ENCODE measurements around the gene LRRK1. TPM values are rescaled to one million over a fixed set of nuclear protein-coding genes. Genes with fewer than 3 reads are reported as not detected.

LRRK1 gene
- total RNA-seq, 1 donor from 2014 or later: 6.6 TPM

GRCh38 chr15:101104141-101104540 lies 185.0 kb downstream of the LRRK1 start:
- no peak overlapping the region for H3K4me3 ChIP-seq (ENCODE audit: low read depth, low read length)
- no peak for TF ChIP-seq CTCF (IDR thresholded peaks at IDR 0.05; ENCODE audit: insufficient read depth, low read length, poor library complexity, severe bottlenecking)
- no peak for DNase-seq (ENCODE audit: low read depth)
- H3K36me3 ChIP-seq (ENCODE audit: control insufficient read depth, insufficient read depth, low read length): no peaks in the 10 kb centered on the region
- H3K27me3 ChIP-seq (ENCODE audit: control insufficient read depth, insufficient read depth, low read length): no peaks in the 10 kb centered on the region

GRCh38 chr15:101105059-101105891 lies 186.1 kb downstream of the LRRK1 start:
- Histone ChIP-seq H3K36me3 (ENCODE audit: control insufficient read depth, insufficient read depth, low read length) (no peaks in the 10 kb centered on the region), H3K27me3 (ENCODE audit: control insufficient read depth, insufficient read depth, low read length) (no peaks in the 10 kb centered on the region), H3K4me3 (ENCODE audit: low read depth, low read length) (no peak overlapping the region)
- no peak for DNase-seq (ENCODE audit: low read depth)
- no peak for TF ChIP-seq CTCF (IDR thresholded peaks at IDR 0.05; ENCODE audit: insufficient read depth, low read length, poor library complexity, severe bottlenecking)

GRCh38 chr15:101107101-101107500 lies 187.9 kb downstream of the LRRK1 start:
- no peak for TF ChIP-seq CTCF (IDR thresholded peaks at IDR 0.05; ENCODE audit: insufficient read depth, low read length, poor library complexity, severe bottlenecking)
- Histone ChIP-seq H3K36me3 (ENCODE audit: control insufficient read depth, insufficient read depth, low read length) (no peaks in the 10 kb centered on the region), H3K27me3 (ENCODE audit: control insufficient read depth, insufficient read depth, low read length) (no peaks in the 10 kb centered on the region), H3K4me3 (ENCODE audit: low read depth, low read length) (no peak overlapping the region)
- no peak for DNase-seq (ENCODE audit: low read depth)

GRCh38 chr15:101107625-101108460 lies 188.7 kb downstream of the LRRK1 start:
- TF ChIP-seq CTCF (IDR thresholded peaks at IDR 0.05; ENCODE audit: insufficient read depth, low read length, poor library complexity, severe bottlenecking): no peak
- DNase-seq (ENCODE audit: low read depth): no peak
- no peaks in the 10 kb centered on the region for H3K36me3 ChIP-seq (ENCODE audit: control insufficient read depth, insufficient read depth, low read length)
- H3K27me3 ChIP-seq (ENCODE audit: control insufficient read depth, insufficient read depth, low read length): no peaks in the 10 kb centered on the region
- no peak overlapping the region for H3K4me3 ChIP-seq (ENCODE audit: low read depth, low read length)

- H3K4me3 ChIP-seq (ENCODE audit: low read depth, low read length): no peak overlapping the region
- no peaks in the 10 kb centered on the region for H3K27me3 ChIP-seq (ENCODE audit: control insufficient read depth, insufficient read depth, low read length)
- no peak for TF ChIP-seq CTCF (IDR thresholded peaks at IDR 0.05; ENCODE audit: insufficient read depth, low read length, poor library complexity, severe bottlenecking)
- DNase-seq (ENCODE audit: low read depth): no peak
- no peaks in the 10 kb centered on the region for H3K36me3 ChIP-seq (ENCODE audit: control insufficient read depth, insufficient read depth, low read length)
Observed at GRCh38 chr15:101108461-101108775, 189.3 kb downstream of the LRRK1 start.

Measured in kidney epithelial cell (primary cell).